HepG2 (cell line): ENCODE data around the gene TIMM23. TPM values are rescaled to one million over a fixed set of nuclear protein-coding genes. Genes with fewer than 3 reads are reported as not detected.

Experiments
- AHDC1 ChIP-seq: sonication (generic); formaldehyde crosslinking; IDR thresholded peaks from 2 replicates; pipeline ENCODE4 v1.5.1; 2020; ENCODE audit warnings: mild to moderate bottlenecking, missing genetic modification reagents, borderline replicate concordance
- AKNA ChIP-seq: sonication (generic); formaldehyde crosslinking; IDR thresholded peaks from 2 replicates; pipeline ENCODE4 v1.4.0; 2020; ENCODE audit warnings: missing genetic modification reagents, borderline replicate concordance
- ERF ChIP-seq: IDR thresholded peaks from 2 replicates; pipeline ENCODE4 v1.6.1; 2018; ENCODE audit warnings: missing biosample characterization, missing genetic modification reagents
- HMGXB4 ChIP-seq, 2 experiments: sonication (generic) in 1 of 2; formaldehyde crosslinking in 1 of 2; IDR thresholded peaks; 2 replicates each; pipeline versions ENCODE4 v1.4.0 to v1.6.1; 2018 to 2020; ENCODE audit warnings: missing genetic modification reagents in 2 of 2, borderline replicate concordance in 1 of 2, low read depth in 1 of 2, mild to moderate bottlenecking in 1 of 2, missing biosample characterization in 1 of 2
- KLF6 ChIP-seq: IDR thresholded peaks from 2 replicates; pipeline ENCODE4 v1.8.0; 2016; ENCODE audit warnings: missing biosample characterization, missing genetic modification reagents
- MEF2D ChIP-seq: sonication (generic); formaldehyde crosslinking; IDR thresholded peaks from 2 replicates; pipeline ENCODE4 v1.5.1; 2020; ENCODE audit warnings: mild to moderate bottlenecking, missing genetic modification reagents
- RFXAP ChIP-seq: sonication (generic); formaldehyde crosslinking; IDR thresholded peaks from 2 replicates; pipeline ENCODE4 v1.4.0; 2020; ENCODE audit warnings: missing genetic modification reagents, borderline replicate concordance
- SMYD3 ChIP-seq: sonication (generic); formaldehyde crosslinking; IDR thresholded peaks from 2 replicates; pipeline ENCODE4 v1.8.1; 2023; ENCODE audit warnings: mild to moderate bottlenecking, missing genetic modification reagents
- TARDBP ChIP-seq: sonication (generic); formaldehyde crosslinking; IDR thresholded peaks from 2 replicates; pipeline ENCODE4 v1.8.0; 2022; ENCODE audit warnings: mild to moderate bottlenecking, missing genetic modification reagents
- TBX3 ChIP-seq: fragments of 450-650 bp; IDR thresholded peaks from 2 replicates; pipeline ENCODE4 v1.6.1; 2017; ENCODE audit warnings: antibody characterized with exemption, mild to moderate bottlenecking, inconsistent platforms, borderline replicate concordance
- TRIM24 ChIP-seq: sonication (generic); formaldehyde crosslinking; IDR thresholded peaks from 2 replicates; pipeline ENCODE4 v1.8.0; 2022; ENCODE audit warnings: mild to moderate bottlenecking, missing genetic modification reagents
- ZBTB42 ChIP-seq: sonication (generic); formaldehyde crosslinking; IDR thresholded peaks from 2 replicates; pipeline ENCODE4 v1.5.0; 2020; ENCODE audit warnings: mild to moderate bottlenecking, missing genetic modification reagents
- ZBTB7B ChIP-seq: sonication (generic); formaldehyde crosslinking; IDR thresholded peaks from 2 replicates; pipeline ENCODE4 v1.4.0; 2020; ENCODE audit warnings: missing genetic modification reagents
- ZNF33B ChIP-seq: sonication (generic); formaldehyde crosslinking; IDR thresholded peaks from 2 replicates; pipeline ENCODE4 v1.5.1; 2020; ENCODE audit warnings: mild to moderate bottlenecking, missing genetic modification reagents
- ZNF816 ChIP-seq: sonication (generic); formaldehyde crosslinking; IDR thresholded peaks from 2 replicates; pipeline ENCODE4 v1.8.0; 2022; ENCODE audit warnings: missing genetic modification reagents, mild to moderate bottlenecking, borderline replicate concordance
- ZNF850 ChIP-seq: sonication (generic); formaldehyde crosslinking; conservative IDR thresholded peaks from 2 replicates; pipeline ENCODE4 v1.9.0; 2021; ENCODE audit warnings: mild to moderate bottlenecking, missing genetic modification reagents
- polyA plus RNA-seq, 8 experiments: library from polyadenylated mRNA; depleted of rRNA in 3 of 8; stranded (reverse) in 7 of 8; unstranded in 1 of 8; fragments of >200 nt; fragmentation: Illumina TruSeq in 4 of 8; extraction: Trizol in 4 of 8; gene quantifications; 2 replicates each; pipeline versions ENCODE4 v1.2.1 to v1.2.3, GENCODE V29; 2011 to 2016; ENCODE audit warnings: low read depth in 4 of 8, missing spikeins in 1 of 8, mixed read lengths in 1 of 8; ENCODE audit not compliant: insufficient read depth in 1 of 8
- total RNA-seq, 5 experiments: library from RNA; depleted of rRNA; stranded (reverse); fragments of >200 nt; fragmentation: Illumina TruSeq; extraction: Trizol; gene quantifications; 2 replicates each; pipeline ENCODE4 v1.2.3, GENCODE V29; 2016; ENCODE audit warnings: low read depth in 1 of 5

The TIMM23 gene
- total and polyA plus RNA-seq, 2 of the 13 experiments (the other 11 are each of a cell fraction or from before 2014, with no cell fraction given): 80.2 to 98.6 TPM

- TF ChIP-seq HMGXB4 (CRISPR knock-in tag; IDR thresholded peaks at IDR 0.05; ENCODE audit: borderline replicate concordance in 1 of 2, low read depth in 1 of 2): 0 out of 4 replicates have a peak, but pooled peaks of 1 of the 2 experiments have one; percentile 25
- peak; percentile 87; the same call in 1 of the 2 replicates for TF ChIP-seq SMYD3 (CRISPR knock-in tag)
- TF ChIP-seq MEF2D (CRISPR knock-in tag): peak; percentile 96
- TF ChIP-seq ZBTB42: no peak
- peak; percentile 88 for TF ChIP-seq TARDBP
- no peak for TF ChIP-seq AKNA (CRISPR knock-in tag)
- TF ChIP-seq KLF6 (CRISPR knock-in tag): no peak
- TF ChIP-seq ZNF33B (CRISPR knock-in tag): no peak
- peak; percentile 88 for TF ChIP-seq ERF (CRISPR knock-in tag)
- TF ChIP-seq TBX3: peak; percentile 97
- no peak; the same call in 1 of the 2 replicates for TF ChIP-seq RFXAP (CRISPR knock-in tag)
- TF ChIP-seq AHDC1 (CRISPR knock-in tag): peak; percentile 95
- TF ChIP-seq ZNF816 (CRISPR knock-in tag): peak; percentile 79; the same call in 1 of the 2 replicates
- peak; percentile 83 for TF ChIP-seq ZBTB7B (CRISPR knock-in tag)
- TF ChIP-seq TRIM24 (CRISPR knock-in tag): 0 out of 2 replicates have a peak, but pooled peaks have one; percentile 14
- TF ChIP-seq ZNF850 (CRISPR knock-in tag): no peak
These were observed 25.9 kb downstream of the TIMM23 start (continued) for GRCh38 chr10:45997994-45998763.
